Activated T-helper 2 cell treated with anti-CD3 and anti-CD28 coated beads, Interferon-gamma antibody, Interleukin-2, Interleukin-4, amounts not matched to agents 10 μg/mL and 5 μg/mL and 100 μg/mL, durations not matched to agents 14 hours and 24 hours and 36 hours (primary cell): ENCODE results near the gene ARL14EP. TPM values are rescaled to one million over a fixed set of nuclear protein-coding genes. Genes with fewer than 3 reads are reported as not detected.
A peak's percentile ranks its signal among the peaks of the same experiment; 100 is the strongest.

Experiments used
- DNase-seq: peaks from one replicate; pipeline ENCODE4 v3.0.0; 2021; ENCODE audit warnings: low spot score
- H3K27ac Mint-ChIP-seq: one replicate; pipeline ENCODE4 v1.8.0; 2021; ENCODE audit warnings: mixed read lengths
- H3K27me3 Mint-ChIP-seq: one replicate; pipeline ENCODE4 v1.8.0; 2021; ENCODE audit warnings: low read depth, mixed read lengths
- H3K36me3 Mint-ChIP-seq: one replicate; pipeline ENCODE4 v1.8.0; 2021; ENCODE audit warnings: low read depth, mixed read lengths
- H3K4me1 Mint-ChIP-seq: one replicate; pipeline ENCODE4 v1.8.0; 2021; ENCODE audit warnings: low read depth, mixed read lengths
- H3K4me3 Mint-ChIP-seq: one replicate; pipeline ENCODE4 v1.8.0; 2021; ENCODE audit warnings: low read depth, mild to moderate bottlenecking, moderate library complexity, mixed read lengths
- H3K9me3 Mint-ChIP-seq: one replicate; pipeline ENCODE4 v1.8.0; 2021; ENCODE audit warnings: mixed read lengths
- intact Hi-C: fragments of 100-400 bp; cut with micrococcal nuclease; formaldehyde crosslinking; loops from one replicate; pipeline ENCODE4 v1.15.1; 2023
- total RNA-seq: library from RNA; stranded (reverse); gene quantifications from 2 replicates; pipeline ENCODE4 v1.2.3, GENCODE V29; 2022

Gene ARL14EP
- 35.8 TPM in 2 replicates for total RNA-seq

DNA sequence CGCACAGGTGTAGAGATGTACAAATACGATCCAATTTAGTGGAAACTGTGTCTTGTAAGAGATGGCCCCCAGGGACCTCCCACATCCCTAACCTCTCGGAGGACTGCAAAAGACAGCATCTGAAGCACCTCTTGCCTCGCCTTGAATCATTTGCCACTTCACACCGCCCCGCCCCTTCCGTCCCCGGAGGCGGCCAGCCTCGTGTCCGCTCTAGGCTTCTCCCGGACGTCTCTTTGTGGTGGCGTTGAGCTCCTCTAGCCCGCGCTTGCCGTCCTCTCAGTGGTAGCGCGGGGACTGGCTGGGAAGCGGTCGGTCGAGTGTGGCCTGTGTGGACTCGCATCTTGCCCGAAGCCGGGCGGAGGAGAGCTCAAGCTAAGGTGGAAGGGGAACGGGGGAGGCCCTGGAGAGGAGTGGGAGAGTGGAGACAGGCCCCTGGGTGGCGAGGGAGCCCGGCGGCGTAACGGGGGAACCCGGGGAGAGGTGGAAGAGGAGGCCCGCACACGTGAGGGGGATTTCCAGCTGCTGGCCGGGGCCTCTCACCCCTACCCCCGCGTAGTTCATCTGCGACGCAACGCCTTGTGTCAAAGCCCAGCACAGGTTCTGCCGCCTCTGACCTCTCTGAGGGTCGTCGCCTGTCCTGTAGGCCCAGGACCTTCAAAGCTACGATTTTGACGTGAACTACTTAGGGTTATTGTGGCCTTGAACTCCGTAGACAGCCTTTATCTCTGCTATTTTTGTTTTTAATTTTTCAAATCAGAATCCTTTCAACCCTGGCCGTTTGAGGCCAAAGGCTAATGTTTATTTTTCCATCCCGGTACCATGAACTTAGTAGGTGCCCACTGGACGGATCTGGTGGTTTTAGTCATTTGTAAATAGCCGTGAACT, at the start of gene ARL14EP:
ARL14EP (plus strand) TSS at position 279 of the 885 bp plus-strand sequence. CDS start 7,845 bp downstream, outside the sequence.
- H3K27ac Mint-ChIP-seq = peak within 1 kb of the TSS; percentile 99
- intact Hi-C loops = loop anchor here (2.0 kb wide), 1 partner anchor 24 kb away; no protein-coding TSS in a partner anchor
- no peaks in the 10 kb centered on the region for H3K9me3 Mint-ChIP-seq

DNA sequence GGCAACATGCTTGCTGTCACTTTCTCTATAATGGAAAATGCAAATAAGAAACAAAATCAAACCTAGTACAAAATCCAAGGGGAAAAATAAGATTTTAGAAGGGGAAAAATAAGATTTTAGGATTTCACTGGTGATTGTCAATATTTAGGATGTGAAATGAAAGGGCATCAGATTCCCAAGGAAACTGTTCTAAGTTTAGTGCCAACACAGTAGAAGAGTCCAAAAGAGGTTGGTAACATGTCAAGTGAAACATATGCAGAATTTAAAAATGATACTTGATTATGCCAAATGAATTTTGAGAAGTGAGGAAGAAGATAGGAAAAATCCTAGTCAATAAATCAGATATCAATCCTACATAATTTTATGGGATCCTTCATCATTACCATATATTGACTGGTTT, 45.7 kb upstream of the ARL14EP start:
- no peaks in the 10 kb centered on the region for H3K9me3 Mint-ChIP-seq

More for the DNA sequence above, at the start of gene ARL14EP:
- Mint-ChIP-seq H3K36me3 (peaks cover 18% of the 10 kb centered on the region), H3K4me1 (peaks cover 34% of the 10 kb centered on the region), H3K4me3 (peak within 1 kb of the TSS; percentile 99), H3K27me3 (peaks cover 9% of the 10 kb centered on the region)
- peak; percentile 85 for DNase-seq

DNA sequence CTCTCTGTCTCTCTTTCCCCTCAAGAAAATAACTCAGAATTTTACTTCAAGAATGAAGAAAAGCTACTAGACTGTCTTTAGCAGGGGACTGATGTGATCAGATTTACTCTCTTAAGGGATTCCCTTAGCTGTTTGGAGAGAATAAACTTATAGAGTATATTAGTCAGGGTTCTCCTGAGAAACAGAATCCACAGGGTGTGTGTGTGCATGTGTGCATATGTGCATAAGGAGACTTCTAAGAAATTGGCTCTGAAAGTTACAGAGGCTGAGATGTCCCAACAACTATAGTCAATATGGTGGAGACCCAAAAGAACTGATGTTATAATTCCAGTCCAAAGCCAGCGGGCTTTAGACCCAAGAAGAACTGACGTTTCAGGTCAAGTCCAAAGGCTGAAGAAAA, 43.1 kb upstream of the ARL14EP start:
- Mint-ChIP-seq H3K27me3 (peaks cover 7% of the 10 kb centered on the region), H3K4me3 (no peak overlapping the region), H3K4me1 (peaks cover 13% of the 10 kb centered on the region), H3K9me3 (no peaks in the 10 kb centered on the region), H3K27ac (no peak overlapping the region), H3K36me3 (no peaks in the 10 kb centered on the region)
- no peak for DNase-seq
- intact Hi-C loops = no loop called here

More for the DNA sequence above, 45.7 kb upstream of the ARL14EP start:
- intact Hi-C loops = no loop called here
- Mint-ChIP-seq H3K36me3 (no peaks in the 10 kb centered on the region), H3K4me1 (peaks cover 8% of the 10 kb centered on the region), H3K4me3 (no peak overlapping the region), H3K27ac (no peak overlapping the region), H3K27me3 (no peaks in the 10 kb centered on the region)
- no peak for DNase-seq

DNA sequence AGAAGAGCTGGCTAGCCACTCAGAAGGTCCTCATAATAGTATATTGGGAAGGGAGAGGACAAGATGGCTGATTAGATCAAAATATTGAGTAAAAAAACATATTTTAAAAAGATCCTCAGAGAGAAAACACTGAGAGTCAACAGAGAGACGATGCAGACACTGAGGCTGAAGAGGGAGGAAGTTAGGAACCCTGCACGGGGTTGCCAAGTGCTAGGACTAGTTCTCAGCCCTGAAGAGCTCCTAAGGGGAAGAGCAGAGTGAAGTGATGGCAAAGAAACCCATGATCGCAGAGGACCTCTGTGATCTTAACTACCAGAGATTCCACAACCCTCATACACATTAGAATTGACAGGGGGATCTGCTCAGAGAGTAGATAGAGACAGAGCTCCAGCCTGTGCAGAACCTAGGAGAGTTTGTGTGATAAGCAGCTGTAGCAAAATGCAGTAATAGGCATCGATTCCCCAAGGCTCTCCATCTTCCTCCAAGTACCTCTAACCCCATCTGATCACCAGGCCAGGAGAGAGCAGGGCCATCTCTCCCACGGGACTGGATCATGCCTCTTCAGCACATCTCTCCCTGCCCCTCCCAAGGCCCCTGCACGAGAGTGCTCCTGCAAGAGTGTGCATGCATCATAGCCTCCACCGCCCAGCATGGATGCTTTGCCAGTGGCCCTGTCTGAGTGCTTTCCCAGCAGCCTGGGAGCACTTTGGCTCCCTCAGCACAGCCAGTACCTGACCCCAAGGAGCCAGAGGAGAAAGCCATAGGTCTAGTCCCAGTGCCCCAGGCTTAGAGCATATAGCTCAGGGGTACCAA, 41.2 kb upstream of the ARL14EP start:
- H3K27me3 Mint-ChIP-seq = peaks cover 7% of the 10 kb centered on the region
- no peak overlapping the region for H3K4me3 Mint-ChIP-seq
- no peaks in the 10 kb centered on the region for H3K36me3 Mint-ChIP-seq
- no peaks in the 10 kb centered on the region for H3K9me3 Mint-ChIP-seq
- DNase-seq = no peak
- no peak overlapping the region for H3K27ac Mint-ChIP-seq
- peaks cover 13% of the 10 kb centered on the region for H3K4me1 Mint-ChIP-seq
- intact Hi-C loops = no loop called here

DNA sequence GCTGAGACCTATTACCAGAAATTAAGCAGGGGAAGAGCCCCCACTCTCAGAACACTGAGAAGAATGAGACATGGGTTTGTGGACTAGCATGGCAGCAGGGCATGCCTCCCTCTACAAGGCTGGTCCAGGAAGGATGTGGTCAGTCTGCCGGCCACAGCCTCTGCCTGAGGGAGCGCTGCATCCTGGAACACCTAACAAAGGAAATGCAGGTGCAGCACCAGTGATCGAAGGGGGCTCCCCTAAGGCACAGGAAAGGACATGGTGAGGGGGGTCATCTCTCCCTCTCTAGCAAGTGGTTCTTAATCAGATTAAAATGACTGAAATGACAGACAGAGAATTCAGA, 40.6 kb upstream of the ARL14EP start:
- H3K27ac Mint-ChIP-seq = no peak overlapping the region
- intact Hi-C loops = no loop called here
- no peaks in the 10 kb centered on the region for H3K36me3 Mint-ChIP-seq
- no peaks in the 10 kb centered on the region for H3K9me3 Mint-ChIP-seq
- H3K4me3 Mint-ChIP-seq = no peak overlapping the region
- peaks cover 7% of the 10 kb centered on the region for H3K27me3 Mint-ChIP-seq
- H3K4me1 Mint-ChIP-seq = peaks cover 13% of the 10 kb centered on the region
- no peak for DNase-seq

DNA sequence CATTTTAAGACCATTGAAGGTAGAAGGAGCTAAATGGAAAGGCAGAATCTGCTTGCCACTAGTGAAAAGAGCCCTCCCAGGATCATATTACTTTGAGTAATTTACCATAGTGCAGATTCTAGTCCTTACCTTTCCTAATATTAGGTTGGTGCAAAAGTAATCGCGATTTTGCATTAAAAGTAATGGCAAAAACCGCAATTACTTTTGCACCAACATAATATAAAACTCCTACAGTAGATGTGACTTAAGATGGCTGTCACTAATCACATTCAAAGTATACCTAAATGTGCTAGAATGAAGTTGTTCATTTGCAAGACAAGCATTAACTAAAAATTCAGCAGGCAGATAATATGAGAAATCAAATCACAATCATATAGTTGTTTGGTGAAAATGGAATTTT, 38.1 kb upstream of the ARL14EP start:
- intact Hi-C loops = no loop called here
- Mint-ChIP-seq H3K36me3 (no peaks in the 10 kb centered on the region), H3K9me3 (no peaks in the 10 kb centered on the region), H3K27ac (no peak overlapping the region), H3K4me1 (peaks cover 13% of the 10 kb centered on the region), H3K27me3 (peaks cover 11% of the 10 kb centered on the region), H3K4me3 (no peak overlapping the region)
- DNase-seq = no peak

DNA sequence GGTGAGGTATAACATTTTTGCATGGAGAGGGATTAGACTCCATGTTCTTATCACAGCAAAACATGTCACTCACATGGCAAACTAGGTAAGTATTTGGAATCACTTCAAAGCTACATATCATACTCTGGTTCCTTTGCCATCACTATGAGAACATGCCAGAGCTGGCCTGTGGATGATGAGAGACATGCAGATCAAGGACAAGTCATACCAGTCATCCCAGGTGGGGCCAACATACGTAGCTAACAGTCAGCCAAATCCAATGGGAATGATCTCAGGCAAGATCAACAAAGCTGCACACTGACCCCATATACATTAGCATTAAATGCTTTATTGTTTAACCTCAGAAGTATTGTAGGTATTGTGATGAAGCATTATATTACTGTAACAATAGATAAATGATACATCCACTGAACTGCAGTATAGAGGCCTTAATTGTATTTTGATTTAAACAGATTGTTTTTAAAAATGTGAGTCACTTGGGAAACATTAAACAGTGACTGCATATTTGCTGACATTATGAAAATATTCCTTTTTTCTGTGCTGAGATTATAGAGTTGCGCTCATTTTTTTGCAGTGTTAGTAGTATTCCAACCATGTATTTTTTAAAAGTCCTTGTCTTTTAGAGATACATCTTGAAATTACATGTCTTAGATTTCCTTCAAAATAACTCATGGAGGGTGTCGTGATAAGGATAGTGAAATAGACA, 37.3 kb upstream of the ARL14EP start:
- no peak for DNase-seq
- H3K36me3 Mint-ChIP-seq = no peaks in the 10 kb centered on the region
- H3K27ac Mint-ChIP-seq = no peak overlapping the region
- H3K4me1 Mint-ChIP-seq = peaks cover 13% of the 10 kb centered on the region
- H3K9me3 Mint-ChIP-seq = no peaks in the 10 kb centered on the region
- H3K4me3 Mint-ChIP-seq = no peak overlapping the region
- intact Hi-C loops = no loop called here
- peaks cover 11% of the 10 kb centered on the region for H3K27me3 Mint-ChIP-seq

DNA sequence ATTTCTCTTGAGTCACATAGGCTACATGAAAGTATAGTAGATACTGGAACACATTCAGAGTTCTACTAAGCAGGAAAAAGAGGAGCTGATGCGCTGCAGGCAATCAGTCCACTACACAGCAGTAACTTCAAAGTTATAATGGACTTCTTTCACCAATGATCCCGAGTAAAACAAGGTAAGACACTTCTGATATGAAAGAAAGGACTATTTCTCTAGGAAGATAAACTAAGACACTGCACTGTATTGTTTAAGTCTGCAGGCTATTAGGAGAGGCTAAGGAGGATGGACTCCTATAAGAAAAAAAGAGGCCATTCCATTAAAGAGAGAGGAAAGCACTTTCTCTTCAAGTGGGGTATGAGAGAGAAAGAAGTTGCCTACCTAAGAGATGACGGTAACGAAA, 31.6 kb upstream of the ARL14EP start:
- Mint-ChIP-seq H3K27ac (no peak overlapping the region), H3K36me3 (no peaks in the 10 kb centered on the region), H3K27me3 (peaks cover 4% of the 10 kb centered on the region), H3K4me3 (no peak overlapping the region), H3K4me1 (no peaks in the 10 kb centered on the region), H3K9me3 (no peaks in the 10 kb centered on the region)
- intact Hi-C loops = no loop called here
- no peak for DNase-seq

DNA sequence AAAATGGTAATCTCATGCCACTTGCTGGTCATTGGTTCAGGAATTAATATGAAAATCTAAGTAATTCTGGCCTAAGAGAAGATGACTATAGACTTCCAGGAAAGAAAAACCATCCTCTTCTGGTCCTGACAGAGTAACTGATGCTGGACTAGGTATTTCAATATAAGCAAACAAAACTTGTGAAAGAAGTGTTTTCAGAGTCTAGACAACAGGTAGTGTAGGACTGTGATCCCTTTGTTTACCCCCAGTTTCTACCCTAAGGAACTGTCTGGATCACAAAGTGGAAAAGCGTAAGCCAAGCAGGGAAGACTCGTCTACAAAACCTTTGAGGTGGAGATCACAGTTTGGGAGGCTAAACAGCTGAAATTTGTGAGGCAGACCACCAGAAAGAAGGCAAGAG, 30.4 kb upstream of the ARL14EP start:
- Mint-ChIP-seq H3K9me3 (no peaks in the 10 kb centered on the region), H3K27ac (no peak overlapping the region)
- intact Hi-C loops = no loop called here

DNA sequence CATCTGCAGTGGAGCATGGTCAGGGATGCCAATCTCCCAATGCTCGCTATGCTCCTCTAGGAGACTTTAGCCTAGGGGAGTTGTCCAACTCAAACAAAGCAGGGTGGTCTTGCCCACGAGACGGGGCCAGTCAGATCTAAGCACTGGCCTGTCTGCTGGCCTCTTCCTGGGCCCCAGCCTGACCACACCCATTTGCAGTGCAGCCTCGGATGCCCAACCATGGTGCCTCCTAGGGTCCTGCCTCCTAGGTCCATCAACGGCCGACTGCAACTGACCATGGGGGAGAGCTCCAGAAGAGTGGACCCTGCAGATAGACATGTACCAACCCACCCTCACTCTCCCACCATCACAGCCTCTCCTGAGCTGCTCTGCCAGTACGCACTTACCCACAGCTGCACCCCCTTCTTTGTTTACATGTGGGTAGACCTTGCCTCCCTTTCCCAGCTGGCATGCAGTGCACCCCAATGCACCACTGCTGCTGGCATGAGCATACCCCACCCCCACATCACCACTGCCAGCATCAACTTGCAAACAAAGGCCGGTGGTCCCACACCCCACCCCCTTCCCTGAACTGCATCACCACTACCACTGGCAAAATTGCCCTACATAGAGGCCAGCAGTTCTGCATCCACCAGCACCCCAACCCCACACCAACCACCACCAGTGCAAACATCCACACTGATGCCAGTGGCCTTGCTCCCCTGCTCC, 27.6 kb upstream of the ARL14EP start:
- H3K4me1 Mint-ChIP-seq = no peaks in the 10 kb centered on the region
- H3K9me3 Mint-ChIP-seq = no peaks in the 10 kb centered on the region
- intact Hi-C loops = no loop called here
- DNase-seq = no peak
- peaks cover 6% of the 10 kb centered on the region for H3K27me3 Mint-ChIP-seq
- no peaks in the 10 kb centered on the region for H3K36me3 Mint-ChIP-seq
- no peak overlapping the region for H3K27ac Mint-ChIP-seq
- H3K4me3 Mint-ChIP-seq = no peak overlapping the region

More for the DNA sequence above, 30.4 kb upstream of the ARL14EP start:
- H3K4me1 Mint-ChIP-seq = no peaks in the 10 kb centered on the region
- H3K36me3 Mint-ChIP-seq = no peaks in the 10 kb centered on the region
- H3K4me3 Mint-ChIP-seq = no peak overlapping the region
- no peak for DNase-seq
- peaks cover 4% of the 10 kb centered on the region for H3K27me3 Mint-ChIP-seq

DNA sequence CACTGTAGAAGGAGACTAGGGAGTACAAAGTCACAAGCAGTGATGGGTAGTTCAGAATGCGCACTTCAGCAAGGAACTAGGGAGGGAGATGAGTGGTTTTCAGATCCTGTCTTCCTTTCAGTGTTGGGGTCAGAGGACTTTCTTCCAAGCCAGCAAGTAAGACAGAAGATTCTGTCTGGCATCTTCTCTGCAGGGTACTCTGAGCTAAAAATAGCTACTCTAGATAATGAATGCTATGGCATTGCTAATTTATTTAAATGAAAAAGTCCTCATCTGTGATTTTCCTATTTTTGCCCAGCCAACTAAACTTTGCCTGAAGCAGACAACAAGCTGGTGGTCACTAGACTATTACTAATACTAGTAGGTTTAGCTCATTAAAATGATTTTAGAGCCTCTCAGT, 18.3 kb upstream of the ARL14EP start:
- H3K9me3 Mint-ChIP-seq = no peaks in the 10 kb centered on the region
- H3K27me3 Mint-ChIP-seq = peaks cover 28% of the 10 kb centered on the region
- no peaks in the 10 kb centered on the region for H3K4me1 Mint-ChIP-seq
- H3K27ac Mint-ChIP-seq = no peak overlapping the region
- no peak overlapping the region for H3K4me3 Mint-ChIP-seq
- intact Hi-C loops = no loop called here
- DNase-seq = no peak
- H3K36me3 Mint-ChIP-seq = no peaks in the 10 kb centered on the region

DNA sequence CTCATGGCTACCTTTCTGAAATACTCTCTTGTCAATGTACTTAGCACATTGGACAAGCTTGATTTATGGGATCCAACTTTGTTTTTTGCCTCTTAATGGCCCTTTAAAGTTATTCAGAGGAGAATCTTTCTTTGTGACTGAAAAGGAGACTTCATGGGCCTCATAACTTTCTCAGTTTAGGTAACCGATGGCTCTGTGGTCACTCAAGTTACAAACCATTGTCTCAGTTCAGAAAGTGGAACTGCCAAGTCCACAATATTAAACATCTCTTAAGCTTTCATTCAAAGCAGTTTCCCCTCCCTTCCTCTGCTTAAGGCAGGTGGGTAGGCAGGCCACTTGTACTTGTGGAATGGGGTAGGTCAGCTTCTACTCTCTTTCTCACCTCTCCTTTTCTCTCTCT, 12.3 kb upstream of the ARL14EP start:
- H3K36me3 Mint-ChIP-seq = no peaks in the 10 kb centered on the region
- no peak overlapping the region for H3K4me3 Mint-ChIP-seq
- peaks cover 39% of the 10 kb centered on the region for H3K27me3 Mint-ChIP-seq
- H3K4me1 Mint-ChIP-seq = peaks cover 3% of the 10 kb centered on the region
- no peak for DNase-seq
- intact Hi-C loops = no loop called here
- H3K27ac Mint-ChIP-seq = no peak overlapping the region
- H3K9me3 Mint-ChIP-seq = peaks cover 5% of the 10 kb centered on the region
